ENCODE data around the gene ZSCAN30.
"Not testable (repeated sequence)": the region's sequence is repeated elsewhere in the genome, so short reads cannot be mapped to it uniquely, and the experiment has no call there.

Gene ZSCAN30

GRCh38 chr18:35227254-35227653, 62.8 kb downstream of the ZSCAN30 start:
- DNase-seq: no peak

- DNase-seq: no peak
Observed at GRCh38 chr18:35223797-35224196, 66.2 kb downstream of the ZSCAN30 start.

GRCh38 chr18:35220424-35220823, 69.6 kb downstream of the ZSCAN30 start:
- DNase-seq: no peak

- not testable (repeated sequence) for DNase-seq
Observed at GRCh38 chr18:35219331-35219730, 70.7 kb downstream of the ZSCAN30 start.

GRCh38 chr18:35216611-35217010, 73.4 kb downstream of the ZSCAN30 start:
- DNase-seq: not testable (repeated sequence)

GRCh38 chr18:35215026-35215425, 75.0 kb downstream of the ZSCAN30 start:
- DNase-seq: no peak

GRCh38 chr18:35205746-35206458, 84.1 kb downstream of the ZSCAN30 start:
- not testable (repeated sequence) for DNase-seq

- no peak for DNase-seq
Observed at GRCh38 chr18:35205199-35205712, 84.8 kb downstream of the ZSCAN30 start.

GRCh38 chr18:35203067-35203466, 87.0 kb downstream of the ZSCAN30 start:
- DNase-seq: no peak

- DNase-seq: peak; percentile 96
Observed at GRCh38 chr18:35201256-35201931, 88.6 kb downstream of the ZSCAN30 start.

All from DMS 273 treated with DMSO at 0.1 percent for 48 hours (cell line).